Measurements from ENCODE around the gene CCAR1.

DNA sequence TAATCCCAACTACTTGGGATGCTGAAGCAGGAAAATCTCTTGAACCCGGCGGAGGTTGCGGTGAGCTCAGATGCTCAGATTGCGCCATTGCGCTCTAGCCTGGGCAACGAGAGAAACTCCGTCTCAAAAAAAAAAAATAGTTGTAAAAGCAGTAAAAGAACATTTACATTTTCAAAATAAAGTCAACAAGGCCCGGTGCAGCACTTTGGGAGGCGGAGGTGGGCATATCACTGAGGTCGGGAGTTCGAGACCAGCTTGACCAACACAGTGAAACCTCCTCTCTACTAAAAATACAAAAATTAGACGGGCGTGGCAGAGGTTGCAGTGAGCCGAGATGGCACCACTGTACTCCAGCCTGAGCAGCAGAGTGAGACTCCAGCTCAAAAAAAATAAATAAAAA lies 4.0 kb downstream of the CCAR1 start:
- TF ChIP-seq EZH2 (IDR thresholded peaks at IDR 0.05; ENCODE audit: insufficient read depth, poor library complexity, severe bottlenecking), result no peak
- TF ChIP-seq EZH2phosphoT487 (IDR thresholded peaks at IDR 0.05; ENCODE audit: insufficient read depth, low read depth), result no peak

All from GM23248 (cell line).